ENCODE data around the gene PILRB. TPM values are rescaled to one million over a fixed set of nuclear protein-coding genes. Genes with fewer than 3 reads are reported as not detected.
A peak's percentile ranks its signal among the peaks of the same experiment; 100 is the strongest.
"Not testable (repeated sequence)": the region's sequence is repeated elsewhere in the genome, so short reads cannot be mapped to it uniquely, and the experiment has no call there.

Gene PILRB
- total RNA-seq, 3 donors from 2014 or later: 36.4 to 95.3 (median 54.3) TPM

- H3K36me3 ChIP-seq (ENCODE audit: low read depth): peaks cover 15% of the 10 kb centered on the region
- TF ChIP-seq CTCF (IDR thresholded peaks at IDR 0.05): no peak
- no peak overlapping the region for H3K4me3 ChIP-seq
- intact Hi-C loops (cut with DNase I, micrococcal nuclease): no loop called here
- no peak for ATAC-seq
- no peaks in the 10 kb centered on the region for H3K9me3 ChIP-seq
- H3K4me1 ChIP-seq (ENCODE audit: low read depth): no peaks in the 10 kb centered on the region
- peak in 1 of 3 donors; percentile 41 for DNase-seq
Measured at GRCh38 chr7:100357131-100357561, 771 bp upstream of the PILRB start.

DNA sequence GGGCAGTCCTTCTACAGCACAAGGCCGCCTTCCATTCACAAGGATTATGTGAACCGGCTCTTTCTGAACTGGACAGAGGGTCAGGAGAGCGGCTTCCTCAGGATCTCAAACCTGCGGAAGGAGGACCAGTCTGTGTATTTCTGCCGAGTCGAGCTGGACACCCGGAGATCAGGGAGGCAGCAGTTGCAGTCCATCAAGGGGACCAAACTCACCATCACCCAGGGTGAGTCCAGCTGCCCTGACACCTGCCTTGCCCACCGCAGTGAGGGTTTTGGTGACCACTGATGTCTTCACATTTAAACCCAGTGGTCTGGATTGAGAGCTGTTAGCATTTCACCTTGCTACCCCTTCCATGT lies 918 bp downstream of the PILRB start:
- no peak for TF ChIP-seq CTCF (IDR thresholded peaks at IDR 0.05)
- intact Hi-C loops (cut with DNase I, micrococcal nuclease): no loop called here
- no peak overlapping the region for H3K4me3 ChIP-seq
- H3K4me1 ChIP-seq (ENCODE audit: low read depth): no peaks in the 10 kb centered on the region
- H3K9me3 ChIP-seq: no peaks in the 10 kb centered on the region
- peak in 1 of 3 donors; percentile 19 for DNase-seq
- ATAC-seq: no peak
- H3K36me3 ChIP-seq (ENCODE audit: low read depth): peaks cover 15% of the 10 kb centered on the region

GRCh38 chr7:100360135-100360854 lies 2.4 kb downstream of the PILRB start:
- intact Hi-C loops (cut with DNase I, micrococcal nuclease): no loop called here
- Histone ChIP-seq H3K4me1 (ENCODE audit: low read depth) (no peaks in the 10 kb centered on the region), H3K9me3 (no peaks in the 10 kb centered on the region), H3K36me3 (ENCODE audit: low read depth) (peaks cover 15% of the 10 kb centered on the region), H3K4me3 (no peak overlapping the region)
- no peak for TF ChIP-seq CTCF (IDR thresholded peaks at IDR 0.05)
- ATAC-seq (no peak), DNase-seq (peak in 1 of 3 donors; percentile 17)

- intact Hi-C loops (cut with DNase I, micrococcal nuclease): no loop called here
- no peak overlapping the region for H3K4me3 ChIP-seq
- ATAC-seq: no peak
- DNase-seq: no peak
- H3K4me1 ChIP-seq (ENCODE audit: low read depth): no peaks in the 10 kb centered on the region
- no peaks in the 10 kb centered on the region for H3K9me3 ChIP-seq
- TF ChIP-seq CTCF (IDR thresholded peaks at IDR 0.05): no peak
- peaks cover 11% of the 10 kb centered on the region for H3K36me3 ChIP-seq (ENCODE audit: low read depth)
Measured at GRCh38 chr7:100363098-100363497, 5.2 kb downstream of the PILRB start.

DNA sequence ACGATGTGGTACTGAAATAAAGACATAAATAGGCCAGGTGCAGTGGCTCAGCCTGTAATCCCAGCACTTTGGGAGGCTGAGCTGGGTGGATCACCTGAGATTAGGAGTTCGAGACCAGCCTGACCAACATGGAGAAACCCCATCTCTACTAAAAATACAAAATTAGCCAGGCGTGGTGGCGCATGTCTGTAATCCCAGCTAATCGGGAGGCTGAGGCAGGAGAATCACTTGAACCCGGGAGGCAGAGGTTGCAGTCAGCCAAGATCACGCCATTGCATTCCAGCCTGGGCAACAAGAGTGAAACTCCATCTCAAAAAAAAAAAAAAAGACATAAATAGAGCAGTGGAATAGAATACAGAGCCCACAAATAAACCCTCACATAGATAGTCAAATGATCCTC lies 5.9 kb downstream of the PILRB start:
- H3K9me3 ChIP-seq; intact Hi-C loops (cut with DNase I, micrococcal nuclease); H3K4me3 ChIP-seq; ATAC-seq; H3K4me1 ChIP-seq (ENCODE audit: low read depth): not testable (repeated sequence)
- peaks cover 11% of the 10 kb centered on the region for H3K36me3 ChIP-seq (ENCODE audit: low read depth)
- peak in 1 of 3 donors; percentile 3 for DNase-seq

- no peak for TF ChIP-seq CTCF (IDR thresholded peaks at IDR 0.05)
Measured at GRCh38 chr7:100364480-100364879, 6.6 kb downstream of the PILRB start.

DNA sequence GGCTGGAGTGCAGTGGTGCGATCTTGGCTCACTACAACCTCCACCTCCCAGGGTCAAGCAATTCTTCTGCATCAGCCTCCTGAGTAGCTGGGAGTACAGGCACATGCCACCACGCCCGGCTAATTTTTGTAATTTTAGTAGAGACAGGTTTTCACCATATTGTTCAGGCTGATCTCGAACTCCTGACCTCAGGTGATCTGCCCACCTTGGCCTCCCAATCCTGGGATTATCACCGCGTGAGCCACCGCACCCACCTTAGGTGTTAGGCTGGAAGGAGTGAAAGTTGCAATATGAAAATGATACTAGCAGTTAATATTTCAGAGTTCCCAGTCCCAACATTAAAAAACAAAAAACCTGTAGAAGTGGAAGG lies 8.1 kb downstream of the PILRB start:
- H3K36me3 ChIP-seq (ENCODE audit: low read depth); H3K4me1 ChIP-seq (ENCODE audit: low read depth); H3K4me3 ChIP-seq; DNase-seq; intact Hi-C loops (cut with DNase I, micrococcal nuclease); H3K9me3 ChIP-seq; ATAC-seq: not testable (repeated sequence)

More at GRCh38 chr7:100364480-100364879, 6.6 kb downstream of the PILRB start:
- Histone ChIP-seq H3K9me3 (no peaks in the 10 kb centered on the region), H3K36me3 (ENCODE audit: low read depth) (peaks cover 9% of the 10 kb centered on the region), H3K4me3 (no peak overlapping the region), H3K4me1 (ENCODE audit: low read depth) (no peaks in the 10 kb centered on the region)
- no peak for ATAC-seq
- intact Hi-C loops (cut with DNase I, micrococcal nuclease): no loop called here
- no peak for DNase-seq

Measured in mucosa of descending colon (tissue), 3 donors.